Right lobe of liver (tissue), 4 donors: Measurements from ENCODE around the gene NOS1AP.

Source experiments
- CTCF ChIP-seq, 4 donors: fragments of 200-600 bp in 3 of 4; fragments of 450-650 bp in 1 of 4; IDR thresholded peaks; one replicate each; pipeline versions ENCODE4 v1.5.1 to v1.8.0; 2016 to 2022; ENCODE audit warnings: antibody characterized with exemption in 4 of 4, mild to moderate bottlenecking in 2 of 4
- POLR2A ChIP-seq: fragments of 450-650 bp; IDR thresholded peaks from one replicate; pipeline ENCODE4 v1.6.1; 2017; ENCODE audit warnings: antibody characterized with exemption, mild to moderate bottlenecking
- donor health status: DM: no; HTN: no; CAD: no.
- donor health status: DM: no; HTN: no; CAD: no.
- donor health status: DM: no; HTN: yes; CAD: no.

GRCh38 chr1:162367772-162368171 is 298.3 kb downstream of the NOS1AP start:
- TF ChIP-seq CTCF (IDR thresholded peaks at IDR 0.05) (no peak), POLR2A (no peak)
